PC-3 (cell line): ENCODE measurements around the gene BAMBI. TPM values are rescaled to one million over a fixed set of nuclear protein-coding genes. Genes with fewer than 3 reads are reported as not detected.
A peak's percentile ranks its signal among the peaks of the same experiment; 100 is the strongest.

Experiments used
- ATAC-seq: fragments of 200-7000 bp; cut with Tn5 transposase; 2 replicates; pipeline ENCODE4 v1.9.1; 2020; ENCODE audit warnings: mild to moderate bottlenecking, moderate library complexity
- BruUV-seq: library from RNA; stranded (reverse); fragments of 400-500 nt; replicated peaks from 2 replicates; lab custom pipeline; 2021; lab: Mats Ljungman, UMichigan
- CTCF ChIA-PET: fragments of 300-600 bp; sonication (Branson Sonifier 250); formaldehyde crosslinking; loops from one replicate; lab custom pipeline; 2022; ENCODE audit warnings: antibody characterized with exemption; lab: Charles Lee
- POLR2A ChIA-PET: fragments of 300-600 bp; sonication (Branson Sonifier 250); formaldehyde crosslinking; loops from one replicate; lab custom pipeline; 2022; ENCODE audit warnings: antibody characterized with exemption; ENCODE audit not compliant: unreplicated experiment; lab: Charles Lee
- DNase-seq: peaks from one replicate; pipeline ENCODE4 v3.0.0-alpha.2; 2015
- H2AFZ ChIP-seq: fragments of 300-600 bp; sonication (generic); 2 replicates; pipeline ENCODE4 v1.6.0; 2016; ENCODE audit warnings: antibody characterized with exemption, low read length
- H3F3A ChIP-seq: fragments of 300-600 bp; sonication (generic); one replicate; pipeline ENCODE4 v1.6.0; 2017; ENCODE audit warnings: antibody characterized with exemption, low read length, control low read depth, mild to moderate bottlenecking; ENCODE audit not compliant: unreplicated experiment
- H3K27ac ChIP-seq: fragments of 300-600 bp; sonication (generic); 2 replicates; pipeline ENCODE4 v1.5.1; 2016; ENCODE audit warnings: mild to moderate bottlenecking, low read length
- H3K27me3 ChIP-seq: fragments of 300-600 bp; sonication (generic); 2 replicates; pipeline ENCODE4 v1.6.1; 2016; ENCODE audit warnings: low read length, mixed read lengths
- H3K36me3 ChIP-seq: fragments of 300-600 bp; sonication (generic); 2 replicates; pipeline ENCODE4 v1.6.1; 2016; ENCODE audit warnings: low read depth, mixed run types, low read length, mixed read lengths
- H3K4me1 ChIP-seq: fragments of 300-600 bp; sonication (generic); 2 replicates; pipeline ENCODE4 v1.5.1; 2016; ENCODE audit warnings: low read length; ENCODE audit not compliant: insufficient read depth
- H3K4me2 ChIP-seq: fragments of 300-600 bp; sonication (generic); 2 replicates; pipeline ENCODE4 v1.6.0; 2016; ENCODE audit warnings: low read length
- H3K4me3 ChIP-seq: fragments of 300-600 bp; sonication (generic); 2 replicates; pipeline ENCODE4 v1.5.1; 2016; ENCODE audit warnings: mild to moderate bottlenecking, low read length, mixed read lengths
- H3K79me2 ChIP-seq: fragments of 300-600 bp; sonication (generic); 2 replicates; pipeline ENCODE4 v1.6.1; 2017; ENCODE audit warnings: low read length, mixed read lengths
- H3K9ac ChIP-seq: fragments of 300-600 bp; sonication (generic); 2 replicates; pipeline ENCODE4 v1.6.0; 2016; ENCODE audit warnings: mild to moderate bottlenecking, low read length
- H3K9me2 ChIP-seq: fragments of 300-600 bp; sonication (generic); replicated peaks from 2 replicates; pipeline ENCODE4 v1.6.1; 2016; ENCODE audit warnings: mixed run types, low read length, mixed read lengths
- H3K9me3 ChIP-seq: fragments of 300-600 bp; sonication (generic); 2 replicates; pipeline ENCODE4 v1.6.1; 2016; ENCODE audit warnings: low read length, mixed read lengths
- H4K20me1 ChIP-seq: fragments of 300-600 bp; sonication (generic); 2 replicates; pipeline ENCODE4 v1.6.1; 2016; ENCODE audit warnings: low read length, mixed read lengths
- EZH2 ChIP-seq: fragments of 300-600 bp; sonication (generic); IDR thresholded peaks from one replicate; pipeline ENCODE4 v1.6.1; 2017; ENCODE audit warnings: antibody characterized with exemption, mild to moderate bottlenecking, low read length; ENCODE audit not compliant: unreplicated experiment
- EZH2phosphoT487 ChIP-seq: fragments of 300-600 bp; sonication (generic); IDR thresholded peaks from 2 replicates; pipeline ENCODE4 v1.6.1; 2018; ENCODE audit warnings: mild to moderate bottlenecking, antibody characterized with exemption, low read length, borderline replicate concordance
- intact Hi-C: fragments of 100-400 bp; cut with micrococcal nuclease; formaldehyde crosslinking; loops from 2 replicates; pipeline ENCODE4 v1.9.0; 2023
- total RNA-seq: library from RNA; depleted of rRNA; stranded (reverse); fragments of >200 nt; gene quantifications from 2 replicates; pipeline ENCODE4 v1.2.3, GENCODE V29; 2014
- TF ChIP-seq, protein P1 (sequence below): fragments of 300-600 bp; sonication (generic); conservative IDR thresholded peaks from 2 replicates; pipeline ENCODE4 v1.5.1; 2017; ENCODE audit warnings: antibody characterized with exemption, low read depth, mild to moderate bottlenecking, low read length

The BAMBI gene
- total RNA-seq, 1 experiment from 2014 or later = 9.6 TPM

DNA sequence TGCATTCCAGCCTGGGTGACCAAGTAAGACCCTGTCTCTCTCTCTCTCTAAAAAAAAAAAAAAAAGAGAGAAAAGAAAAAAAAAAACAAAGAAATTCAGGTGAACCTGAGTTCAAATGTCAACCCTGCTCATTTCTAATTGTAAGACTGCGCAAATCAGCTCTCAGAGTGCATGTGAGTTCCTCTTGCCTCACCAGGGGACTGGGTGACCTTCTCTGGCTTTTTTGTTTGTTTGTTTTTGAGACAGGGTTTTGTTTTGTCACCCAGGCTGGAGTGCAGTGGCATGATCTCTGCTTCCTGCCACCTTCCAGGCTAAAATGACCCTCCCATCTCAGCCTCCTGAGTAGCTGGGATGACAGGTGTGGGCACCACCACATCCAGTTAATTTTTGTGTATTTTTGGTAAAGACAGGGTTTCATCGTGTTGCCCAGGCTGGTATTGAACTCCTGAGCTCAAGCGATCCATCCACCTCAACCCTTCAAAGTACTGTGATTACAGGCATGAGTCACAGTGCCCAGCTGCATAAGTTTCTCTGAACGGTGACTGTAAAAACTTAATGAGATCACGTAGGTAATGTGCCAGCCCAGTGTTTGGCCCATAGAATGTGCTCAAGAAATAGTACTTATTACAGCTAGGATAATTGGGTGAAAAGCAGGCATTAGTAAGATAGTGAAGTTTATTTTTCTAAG, 45.3 kb upstream of the BAMBI start:
- Histone ChIP-seq H3K4me3 (no peak overlapping the region), H3K4me2 (no peak overlapping the region), H3K9me3 (no peaks in the 10 kb centered on the region), H3K27ac (no peak overlapping the region), H3K27me3 (no peaks in the 10 kb centered on the region), H2AFZ (no peak overlapping the region), H3F3A (no peaks in the 10 kb centered on the region), H3K4me1 (peaks cover 24% of the 10 kb centered on the region), H3K9ac (no peak overlapping the region), H3K79me2 (no peaks in the 10 kb centered on the region), H4K20me1 (no peaks in the 10 kb centered on the region), H3K36me3 (no peaks in the 10 kb centered on the region), H3K9me2 (no peaks in the 10 kb centered on the region)
- intact Hi-C loops = no loop called here
- TF ChIP-seq EZH2 (no peak), EZH2phosphoT487 (no peak)
- TF ChIP-seq, protein P1, sequence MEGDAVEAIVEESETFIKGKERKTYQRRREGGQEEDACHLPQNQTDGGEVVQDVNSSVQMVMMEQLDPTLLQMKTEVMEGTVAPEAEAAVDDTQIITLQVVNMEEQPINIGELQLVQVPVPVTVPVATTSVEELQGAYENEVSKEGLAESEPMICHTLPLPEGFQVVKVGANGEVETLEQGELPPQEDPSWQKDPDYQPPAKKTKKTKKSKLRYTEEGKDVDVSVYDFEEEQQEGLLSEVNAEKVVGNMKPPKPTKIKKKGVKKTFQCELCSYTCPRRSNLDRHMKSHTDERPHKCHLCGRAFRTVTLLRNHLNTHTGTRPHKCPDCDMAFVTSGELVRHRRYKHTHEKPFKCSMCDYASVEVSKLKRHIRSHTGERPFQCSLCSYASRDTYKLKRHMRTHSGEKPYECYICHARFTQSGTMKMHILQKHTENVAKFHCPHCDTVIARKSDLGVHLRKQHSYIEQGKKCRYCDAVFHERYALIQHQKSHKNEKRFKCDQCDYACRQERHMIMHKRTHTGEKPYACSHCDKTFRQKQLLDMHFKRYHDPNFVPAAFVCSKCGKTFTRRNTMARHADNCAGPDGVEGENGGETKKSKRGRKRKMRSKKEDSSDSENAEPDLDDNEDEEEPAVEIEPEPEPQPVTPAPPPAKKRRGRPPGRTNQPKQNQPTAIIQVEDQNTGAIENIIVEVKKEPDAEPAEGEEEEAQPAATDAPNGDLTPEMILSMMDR = no peak
- no TSS peak for BruUV-seq
- peak; percentile 21; the same call in 1 of the 2 replicates for ATAC-seq
- ChIA-PET POLR2A (interaction anchor here (0.6 kb wide), 1 partner anchor 994 kb away, joined by 3 read pairs; no protein-coding TSS in a partner anchor), CTCF (interaction anchor here (0.6 kb wide), 1 partner anchor 46 kb away, joined by 5 read pairs; the partner anchor contains the start of gene BAMBI)
- peak; percentile 47 for DNase-seq

DNA sequence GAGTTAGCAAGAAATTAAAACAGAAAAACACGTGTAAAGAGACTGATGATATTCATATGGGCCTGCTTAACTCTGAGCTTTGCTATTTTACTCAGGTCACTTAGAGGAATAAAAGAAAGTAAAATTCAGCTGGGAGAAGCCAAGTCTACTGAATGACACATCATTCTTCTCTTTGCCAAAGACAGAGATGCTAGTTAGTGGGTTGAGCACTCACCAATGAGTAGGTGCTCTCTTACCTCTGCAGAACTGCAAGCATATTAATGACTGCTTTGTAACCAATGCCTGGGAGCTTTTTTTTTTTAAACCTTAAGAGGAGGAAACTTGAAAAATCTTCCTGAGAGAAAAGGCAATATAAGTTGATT, 44.8 kb upstream of the BAMBI start:
- Histone ChIP-seq H3K27ac (no peak overlapping the region), H3K27me3 (no peaks in the 10 kb centered on the region), H3K9ac (no peak overlapping the region), H3K9me3 (no peaks in the 10 kb centered on the region), H3K36me3 (no peaks in the 10 kb centered on the region), H3K4me2 (no peak overlapping the region), H3F3A (no peaks in the 10 kb centered on the region), H4K20me1 (no peaks in the 10 kb centered on the region), H2AFZ (no peak overlapping the region), H3K79me2 (no peaks in the 10 kb centered on the region), H3K4me1 (peaks cover 24% of the 10 kb centered on the region), H3K9me2 (no peaks in the 10 kb centered on the region), H3K4me3 (no peak overlapping the region)
- ChIA-PET POLR2A (interaction anchor here (0.6 kb wide), 1 partner anchor 993 kb away, joined by 3 read pairs; no protein-coding TSS in a partner anchor), CTCF (interaction anchor here (0.6 kb wide), 1 partner anchor 45 kb away, joined by 5 read pairs; the partner anchor contains the start of gene BAMBI)
- intact Hi-C loops = no loop called here
- BruUV-seq = no TSS peak
- ATAC-seq (peak; percentile 6; the same call in 1 of the 2 replicates), DNase-seq (peak; percentile 12)
- TF ChIP-seq EZH2phosphoT487 = no peak
- TF ChIP-seq, protein P1 = no peak
- no peak for TF ChIP-seq EZH2

DNA sequence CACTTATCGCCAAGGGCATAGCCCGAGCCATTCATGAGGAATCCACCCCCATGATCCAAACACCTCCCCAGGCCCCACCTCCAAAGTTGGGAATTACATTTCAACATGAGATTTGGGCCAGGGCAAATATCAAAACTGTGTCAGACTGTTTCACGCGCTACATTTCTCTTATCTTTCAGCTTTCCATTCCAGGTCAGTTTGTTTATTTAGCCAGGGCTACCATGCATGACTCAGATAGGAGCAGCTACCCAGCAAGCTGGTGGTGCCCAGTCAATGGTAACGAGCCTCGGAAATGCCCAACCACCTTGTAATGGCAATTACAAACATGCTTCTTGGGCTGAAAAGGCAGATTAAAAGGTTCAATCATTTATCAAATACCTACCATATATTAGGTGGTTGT, 43.6 kb upstream of the BAMBI start:
- no TSS peak for BruUV-seq
- ATAC-seq (peak; percentile 85), DNase-seq (peak; percentile 69)
- H3K4me2 ChIP-seq = peak overlapping the region; percentile 31; the same call in 1 of the 2 replicates
- CTCF ChIA-PET = no interaction called here
- H3K27ac ChIP-seq = no peak overlapping the region
- intact Hi-C loops = no loop called here
- H3K4me1 ChIP-seq = peaks cover 19% of the 10 kb centered on the region
- no peak overlapping the region for H3K9ac ChIP-seq
- H3K36me3 ChIP-seq = no peaks in the 10 kb centered on the region
- no peaks in the 10 kb centered on the region for H3K79me2 ChIP-seq
- TF ChIP-seq EZH2phosphoT487 (no peak), EZH2 (no peak)
- TF ChIP-seq, protein P1 = no peak
- H3F3A ChIP-seq = no peaks in the 10 kb centered on the region
- no peaks in the 10 kb centered on the region for H3K9me2 ChIP-seq
- no peaks in the 10 kb centered on the region for H3K27me3 ChIP-seq
- H2AFZ ChIP-seq = no peak overlapping the region
- no peak overlapping the region for H3K4me3 ChIP-seq
- POLR2A ChIA-PET = no interaction called here
- no peaks in the 10 kb centered on the region for H3K9me3 ChIP-seq
- H4K20me1 ChIP-seq = no peaks in the 10 kb centered on the region
